ENCODE measurements around the gene FLVCR2. TPM values are rescaled to one million over a fixed set of nuclear protein-coding genes. Genes with fewer than 3 reads are reported as not detected.
A peak's percentile ranks its signal among the peaks of the same experiment; 100 is the strongest.

Gene FLVCR2
- total and polyA plus RNA-seq, 4 experiments from 2014 or later: 1.9 to 4.1 (median 3.2) TPM

GRCh38 chr14:75630695-75631452 is 52.5 kb downstream of the FLVCR2 start:
- no peaks in the 10 kb centered on the region for H3K9me3 ChIP-seq (ENCODE audit: control insufficient read depth in 1 of 2, low read length in 2 of 2)
- H3K36me3 Mint-ChIP-seq: peaks cover 2 to 16% of the 10 kb centered on the region in 2 donors
- H3K9me3 Mint-ChIP-seq: no peaks in the 10 kb centered on the region
- no peak overlapping the region for H3K27ac Mint-ChIP-seq
- no peak overlapping the region for H3K4me3 ChIP-seq (ENCODE audit: low read length in 2 of 2)
- H3K4me3 Mint-ChIP-seq: no peak overlapping the region
- H3K27ac ChIP-seq (ENCODE audit: low read depth, low read length): no peak overlapping the region
- CTCF ChIA-PET (ENCODE audit: partially characterized antibody): no interaction called here
- intact Hi-C loops (cut with micrococcal nuclease): no loop called here
- H3K27me3 Mint-ChIP-seq: no peaks in the 10 kb centered on the region
- POLR2A ChIA-PET (ENCODE audit: partially characterized antibody): no interaction called here
- H3K27me3 ChIP-seq (ENCODE audit: insufficient read depth, low read length): no peaks in the 10 kb centered on the region
- DNase-seq: no peak
- no peaks in the 10 kb centered on the region for H3K4me1 Mint-ChIP-seq
- H3K36me3 ChIP-seq (ENCODE audit: insufficient read depth, low read length): no peaks in the 10 kb centered on the region
- H3K4me1 ChIP-seq (ENCODE audit: insufficient read depth, low read length): no peaks in the 10 kb centered on the region

- Histone ChIP-seq H3K36me3 (ENCODE audit: insufficient read depth, low read length) (no peaks in the 10 kb centered on the region), H3K4me1 (ENCODE audit: insufficient read depth, low read length) (no peaks in the 10 kb centered on the region), H3K9me3 (ENCODE audit: control insufficient read depth in 1 of 2, low read length in 2 of 2) (no peaks in the 10 kb centered on the region), H3K27ac (ENCODE audit: low read depth, low read length) (no peak overlapping the region), H3K27me3 (ENCODE audit: insufficient read depth, low read length) (no peaks in the 10 kb centered on the region), H3K4me3 (ENCODE audit: low read length in 2 of 2) (no peak overlapping the region)
- no peak for DNase-seq
- H3K9me3 Mint-ChIP-seq: no peaks in the 10 kb centered on the region
- no peak overlapping the region for H3K27ac Mint-ChIP-seq
- H3K4me3 Mint-ChIP-seq: no peak overlapping the region
- POLR2A ChIA-PET (ENCODE audit: partially characterized antibody): no interaction called here
- no peaks in the 10 kb centered on the region for H3K27me3 Mint-ChIP-seq
- CTCF ChIA-PET (ENCODE audit: partially characterized antibody): no interaction called here
- H3K36me3 Mint-ChIP-seq: peaks cover 2 to 14% of the 10 kb centered on the region in 2 donors
- no peaks in the 10 kb centered on the region for H3K4me1 Mint-ChIP-seq
- intact Hi-C loops (cut with micrococcal nuclease): no loop called here
Measured at GRCh38 chr14:75631453-75631831, 53.0 kb downstream of the FLVCR2 start.

GRCh38 chr14:75634848-75635247 is 56.4 kb downstream of the FLVCR2 start:
- Mint-ChIP-seq H3K4me1 (no peaks in the 10 kb centered on the region), H3K27ac (no peak overlapping the region), H3K36me3 (peaks cover 0 to 2% of the 10 kb centered on the region in 2 donors), H3K4me3 (no peak overlapping the region), H3K27me3 (no peaks in the 10 kb centered on the region), H3K9me3 (no peaks in the 10 kb centered on the region)
- H3K36me3 ChIP-seq (ENCODE audit: insufficient read depth, low read length): no peaks in the 10 kb centered on the region
- ChIA-PET CTCF (ENCODE audit: partially characterized antibody) (interaction anchor here (0.5 to 1.5 kb wide), 2 partner anchors 18 to 19 kb away, joined by 3 to 6 read pairs; no protein-coding TSS in a partner anchor), POLR2A (ENCODE audit: partially characterized antibody) (no interaction called here)
- no peak for DNase-seq
- H3K4me1 ChIP-seq (ENCODE audit: insufficient read depth, low read length): no peaks in the 10 kb centered on the region
- intact Hi-C loops (cut with micrococcal nuclease): no loop called here
- H3K9me3 ChIP-seq (ENCODE audit: control insufficient read depth in 1 of 2, low read length in 2 of 2): no peaks in the 10 kb centered on the region
- H3K4me3 ChIP-seq (ENCODE audit: low read length in 2 of 2): no peak overlapping the region
- H3K27ac ChIP-seq (ENCODE audit: low read depth, low read length): no peak overlapping the region
- H3K27me3 ChIP-seq (ENCODE audit: insufficient read depth, low read length): no peaks in the 10 kb centered on the region

- Mint-ChIP-seq H3K27me3 (no peaks in the 10 kb centered on the region), H3K4me1 (no peaks in the 10 kb centered on the region), H3K4me3 (no peak overlapping the region), H3K9me3 (no peaks in the 10 kb centered on the region), H3K36me3 (peaks cover 4 to 10% of the 10 kb centered on the region in 2 donors), H3K27ac (no peak overlapping the region)
- intact Hi-C loops (cut with micrococcal nuclease): no loop called here
- Histone ChIP-seq H3K27ac (ENCODE audit: low read depth, low read length) (no peak overlapping the region), H3K4me1 (ENCODE audit: insufficient read depth, low read length) (no peaks in the 10 kb centered on the region), H3K27me3 (ENCODE audit: insufficient read depth, low read length) (no peaks in the 10 kb centered on the region), H3K9me3 (ENCODE audit: control insufficient read depth in 1 of 2, low read length in 2 of 2) (no peaks in the 10 kb centered on the region), H3K4me3 (ENCODE audit: low read length in 2 of 2) (no peak overlapping the region), H3K36me3 (ENCODE audit: insufficient read depth, low read length) (no peaks in the 10 kb centered on the region)
- no peak for DNase-seq
- CTCF ChIA-PET (ENCODE audit: partially characterized antibody): interaction anchor here (1.2 to 1.5 kb wide), 3 partner anchors 18 to 59 kb away, joined by 4 to 6 read pairs (median 6); no protein-coding TSS in a partner anchor
- POLR2A ChIA-PET (ENCODE audit: partially characterized antibody): no interaction called here
Measured at GRCh38 chr14:75636100-75636692, 57.8 kb downstream of the FLVCR2 start.

GRCh38 chr14:75640876-75641275 is 62.5 kb downstream of the FLVCR2 start:
- Histone ChIP-seq H3K27me3 (ENCODE audit: insufficient read depth, low read length) (no peaks in the 10 kb centered on the region), H3K27ac (ENCODE audit: low read depth, low read length) (no peak overlapping the region), H3K4me1 (ENCODE audit: insufficient read depth, low read length) (no peaks in the 10 kb centered on the region), H3K9me3 (ENCODE audit: control insufficient read depth in 1 of 2, low read length in 2 of 2) (no peaks in the 10 kb centered on the region), H3K4me3 (ENCODE audit: low read length in 2 of 2) (no peak overlapping the region), H3K36me3 (ENCODE audit: insufficient read depth, low read length) (no peaks in the 10 kb centered on the region)
- intact Hi-C loops (cut with micrococcal nuclease): no loop called here
- ChIA-PET POLR2A (ENCODE audit: partially characterized antibody) (no interaction called here), CTCF (ENCODE audit: partially characterized antibody) (interaction anchor here (2.6 kb wide), 1 partner anchor 13 kb away, joined by 11 read pairs; no protein-coding TSS in a partner anchor)
- Mint-ChIP-seq H3K27ac (peak overlapping the region in 1 of 7 donors; percentile 31), H3K9me3 (no peaks in the 10 kb centered on the region), H3K4me1 (no peaks in the 10 kb centered on the region), H3K36me3 (peaks cover 7 to 14% of the 10 kb centered on the region in 2 donors), H3K27me3 (no peaks in the 10 kb centered on the region), H3K4me3 (no peak overlapping the region)
- DNase-seq: no peak

GRCh38 chr14:75643985-75644384 is 65.6 kb downstream of the FLVCR2 start:
- CTCF ChIA-PET (ENCODE audit: partially characterized antibody): interaction anchor here (0.9 kb wide), 1 partner anchor 11 kb away, joined by 3 read pairs; no protein-coding TSS in a partner anchor
- Histone ChIP-seq H3K36me3 (ENCODE audit: insufficient read depth, low read length) (no peaks in the 10 kb centered on the region), H3K4me3 (ENCODE audit: low read length in 2 of 2) (no peak overlapping the region), H3K27me3 (ENCODE audit: insufficient read depth, low read length) (no peaks in the 10 kb centered on the region), H3K4me1 (ENCODE audit: insufficient read depth, low read length) (no peaks in the 10 kb centered on the region), H3K9me3 (ENCODE audit: control insufficient read depth in 1 of 2, low read length in 2 of 2) (no peaks in the 10 kb centered on the region), H3K27ac (ENCODE audit: low read depth, low read length) (no peak overlapping the region)
- POLR2A ChIA-PET (ENCODE audit: partially characterized antibody): no interaction called here
- H3K4me1 Mint-ChIP-seq: no peaks in the 10 kb centered on the region
- H3K9me3 Mint-ChIP-seq: no peaks in the 10 kb centered on the region
- H3K27ac Mint-ChIP-seq: no peak overlapping the region
- no peaks in the 10 kb centered on the region for H3K27me3 Mint-ChIP-seq
- H3K36me3 Mint-ChIP-seq: peaks cover 23 to 26% of the 10 kb centered on the region in 2 donors
- intact Hi-C loops (cut with micrococcal nuclease): no loop called here
- DNase-seq: no peak
- no peak overlapping the region for H3K4me3 Mint-ChIP-seq

- intact Hi-C loops (cut with micrococcal nuclease): no loop called here
- CTCF ChIA-PET (ENCODE audit: partially characterized antibody): interaction anchor here (2.1 to 3.6 kb wide), 2 partner anchors 9 to 67 kb away, joined by 5 to 15 read pairs; partner anchors contain the start of gene FLVCR2
- Histone ChIP-seq H3K4me1 (ENCODE audit: insufficient read depth, low read length) (no peaks in the 10 kb centered on the region), H3K27me3 (ENCODE audit: insufficient read depth, low read length) (no peaks in the 10 kb centered on the region), H3K4me3 (ENCODE audit: low read length in 2 of 2) (no peak overlapping the region), H3K36me3 (ENCODE audit: insufficient read depth, low read length) (peaks cover 10% of the 10 kb centered on the region), H3K9me3 (ENCODE audit: control insufficient read depth in 1 of 2, low read length in 2 of 2) (no peaks in the 10 kb centered on the region), H3K27ac (ENCODE audit: low read depth, low read length) (no peak overlapping the region)
- Mint-ChIP-seq H3K36me3 (peaks cover 33 to 36% of the 10 kb centered on the region in 2 donors), H3K27me3 (no peaks in the 10 kb centered on the region), H3K4me3 (no peak overlapping the region), H3K9me3 (no peaks in the 10 kb centered on the region), H3K4me1 (no peaks in the 10 kb centered on the region), H3K27ac (no peak overlapping the region)
- POLR2A ChIA-PET (ENCODE audit: partially characterized antibody): no interaction called here
- DNase-seq: no peak
Measured at GRCh38 chr14:75645056-75645455, 66.6 kb downstream of the FLVCR2 start.

Measured in CD4-positive, alpha-beta memory T cell (primary cell).